ENCODE results near the gene SRRT.
A peak's percentile ranks its signal among the peaks of the same experiment; 100 is the strongest.

SRRT gene

DNA sequence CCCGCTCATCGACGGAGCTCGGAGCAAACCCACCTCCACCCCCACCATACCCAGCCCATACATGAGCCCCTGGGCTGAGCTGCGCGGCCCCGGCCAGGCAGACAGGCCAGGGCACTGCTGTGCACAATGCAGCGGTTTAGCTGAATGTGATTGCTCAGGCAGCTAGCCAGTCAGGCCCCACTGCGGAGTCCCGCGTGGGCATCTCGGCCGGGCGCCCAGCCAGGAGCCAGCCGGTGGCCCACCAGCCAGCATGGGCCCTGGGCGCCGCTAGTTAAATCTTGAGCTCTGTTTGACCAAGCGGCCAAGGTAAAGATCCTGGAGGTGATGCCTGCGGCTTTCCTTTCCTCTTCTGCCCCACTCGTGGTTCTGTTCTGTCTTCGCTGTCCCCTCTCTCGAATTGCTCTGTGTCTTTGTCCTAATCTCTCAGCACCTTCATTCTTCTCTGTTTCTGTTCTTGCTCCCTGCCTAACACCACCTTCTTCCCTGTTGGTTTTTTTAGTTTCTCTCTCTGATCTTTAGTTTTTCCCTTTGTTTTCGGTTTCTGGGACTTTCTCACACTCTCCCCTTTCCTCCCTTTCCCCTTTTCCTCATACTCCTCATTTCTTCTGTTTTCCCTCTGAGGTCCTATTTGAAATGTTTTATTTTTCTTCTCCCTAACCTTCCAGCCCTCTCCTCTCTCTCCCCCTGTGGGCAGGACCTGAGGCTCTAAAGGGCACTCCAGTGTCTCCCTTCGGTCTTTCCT, 8.1 kb downstream of the SRRT start:
- DNase-seq, result no peak

DNA sequence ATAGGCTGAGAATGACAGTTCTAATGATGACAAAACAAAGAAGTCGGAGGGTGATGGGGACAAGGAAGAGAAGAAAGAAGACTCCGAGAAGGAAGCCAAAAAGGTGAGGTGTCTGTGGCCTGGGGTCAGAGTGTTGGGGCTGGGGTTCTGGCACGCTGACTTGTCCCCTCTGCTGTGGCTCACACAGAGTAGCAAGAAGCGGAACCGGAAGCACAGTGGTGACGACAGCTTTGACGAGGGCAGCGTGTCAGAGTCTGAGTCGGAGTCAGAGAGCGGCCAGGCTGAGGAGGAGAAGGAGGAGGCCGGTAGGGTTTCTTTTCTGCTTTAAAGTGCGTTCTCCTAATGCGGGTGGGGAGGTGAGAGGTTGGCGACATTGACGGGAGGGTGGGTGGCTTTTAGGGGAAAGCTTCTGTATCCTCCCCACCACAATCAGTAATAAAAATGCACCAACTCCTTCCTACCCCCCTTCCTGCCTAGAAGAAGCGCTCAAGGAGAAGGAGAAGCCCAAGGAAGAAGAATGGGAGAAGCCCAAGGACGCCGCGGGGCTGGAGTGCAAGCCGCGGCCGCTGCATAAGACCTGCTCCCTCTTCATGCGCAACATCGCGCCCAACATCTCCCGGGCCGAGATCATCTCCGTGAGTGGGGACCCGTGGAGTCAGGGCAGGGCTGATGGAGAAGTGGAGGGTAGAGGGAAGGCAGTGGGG, 10.0 kb downstream of the SRRT start:
- DNase-seq, result no peak

DNA sequence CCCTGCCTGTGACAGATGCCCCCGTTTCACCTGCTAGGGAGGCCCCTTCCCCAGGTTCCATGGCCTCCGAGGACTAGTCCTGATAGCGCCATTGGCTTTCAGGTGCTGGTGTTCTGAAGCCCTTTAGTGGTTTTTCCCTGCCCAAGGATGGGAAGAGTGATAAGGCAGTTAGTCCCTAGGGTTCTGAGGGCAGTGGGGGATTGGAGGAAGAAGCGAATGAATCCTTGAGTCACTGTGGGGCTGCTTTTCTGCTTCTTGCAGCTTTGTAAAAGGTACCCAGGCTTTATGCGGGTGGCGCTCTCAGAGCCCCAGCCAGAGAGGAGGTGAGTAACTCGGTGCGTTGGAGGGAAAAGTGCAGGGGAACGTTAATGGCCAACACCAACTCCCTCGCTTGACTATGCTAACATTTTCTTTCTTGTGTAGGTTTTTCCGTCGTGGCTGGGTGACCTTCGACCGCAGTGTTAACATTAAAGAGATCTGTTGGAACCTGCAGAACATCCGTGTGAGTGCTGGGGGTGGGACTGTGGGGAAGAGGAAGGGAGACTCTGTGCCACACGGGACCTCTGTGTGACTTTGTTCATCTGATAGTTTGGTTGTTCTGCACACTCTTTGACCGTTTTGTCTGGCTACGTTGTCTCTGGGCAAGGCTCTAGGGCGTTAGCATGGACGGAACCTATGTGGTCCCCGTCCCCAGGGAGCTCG, 10.7 kb downstream of the SRRT start:
- DNase-seq, result no peak

DNA sequence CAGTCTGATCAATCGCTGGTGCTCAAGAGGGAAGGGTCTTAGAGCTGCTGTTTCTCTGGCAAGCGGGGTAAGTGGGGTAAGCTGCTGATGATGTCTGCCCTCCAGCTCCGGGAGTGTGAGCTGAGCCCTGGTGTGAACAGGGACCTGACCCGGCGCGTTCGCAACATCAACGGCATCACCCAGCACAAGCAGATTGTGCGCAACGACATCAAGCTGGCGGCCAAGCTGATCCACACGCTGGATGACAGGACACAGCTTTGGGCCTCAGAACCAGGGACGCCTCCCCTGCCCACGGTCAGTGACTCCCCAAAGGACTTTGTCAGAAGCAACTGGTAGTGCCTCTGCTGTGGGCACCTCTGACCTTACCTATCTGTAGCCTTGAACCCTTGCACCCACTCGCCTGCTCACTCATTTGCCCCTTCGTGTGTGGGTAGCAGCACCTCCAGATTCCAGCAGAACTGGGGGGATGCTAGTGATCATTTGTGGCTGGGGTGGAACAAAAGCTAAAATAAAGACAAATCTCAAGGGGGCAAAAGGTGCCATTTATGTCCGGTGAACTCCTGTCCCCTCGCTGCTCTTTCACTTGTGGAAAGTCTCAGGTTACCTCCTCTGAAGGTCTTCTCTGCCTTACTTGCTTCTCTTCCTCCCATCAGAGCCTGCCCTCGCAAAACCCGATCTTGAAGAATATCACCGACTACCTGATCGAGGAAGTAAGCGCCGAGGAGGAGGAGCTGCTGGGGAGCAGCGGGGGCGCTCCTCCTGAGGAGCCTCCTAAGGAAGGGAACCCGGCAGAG, 11.4 kb downstream of the SRRT start:
- DNase-seq, result no peak

DNA sequence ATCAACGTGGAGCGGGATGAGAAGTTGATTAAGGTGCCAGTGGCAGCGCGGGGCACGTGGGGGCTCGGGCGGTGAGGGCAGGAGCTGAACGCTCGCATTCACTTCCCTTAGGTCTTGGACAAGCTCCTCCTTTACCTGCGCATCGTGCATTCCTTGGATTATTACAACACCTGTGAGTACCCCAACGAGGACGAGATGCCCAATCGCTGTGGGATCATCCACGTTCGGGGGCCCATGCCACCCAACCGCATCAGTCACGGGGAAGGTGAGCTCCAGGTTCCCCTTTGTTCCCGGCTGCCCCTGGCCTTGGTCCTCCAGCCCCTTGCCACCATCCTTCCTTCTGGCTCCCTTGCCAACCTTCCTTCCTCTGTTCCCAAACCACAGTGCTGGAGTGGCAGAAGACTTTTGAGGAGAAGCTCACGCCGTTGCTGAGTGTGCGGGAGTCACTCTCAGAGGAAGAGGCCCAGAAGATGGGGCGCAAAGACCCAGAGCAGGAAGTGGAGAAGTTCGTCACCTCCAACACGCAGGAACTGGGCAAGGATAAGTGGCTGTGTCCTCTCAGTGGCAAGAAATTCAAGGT, 12.1 kb downstream of the SRRT start:
- peak in 1 of 2 experiments; percentile 82 for DNase-seq

DNA sequence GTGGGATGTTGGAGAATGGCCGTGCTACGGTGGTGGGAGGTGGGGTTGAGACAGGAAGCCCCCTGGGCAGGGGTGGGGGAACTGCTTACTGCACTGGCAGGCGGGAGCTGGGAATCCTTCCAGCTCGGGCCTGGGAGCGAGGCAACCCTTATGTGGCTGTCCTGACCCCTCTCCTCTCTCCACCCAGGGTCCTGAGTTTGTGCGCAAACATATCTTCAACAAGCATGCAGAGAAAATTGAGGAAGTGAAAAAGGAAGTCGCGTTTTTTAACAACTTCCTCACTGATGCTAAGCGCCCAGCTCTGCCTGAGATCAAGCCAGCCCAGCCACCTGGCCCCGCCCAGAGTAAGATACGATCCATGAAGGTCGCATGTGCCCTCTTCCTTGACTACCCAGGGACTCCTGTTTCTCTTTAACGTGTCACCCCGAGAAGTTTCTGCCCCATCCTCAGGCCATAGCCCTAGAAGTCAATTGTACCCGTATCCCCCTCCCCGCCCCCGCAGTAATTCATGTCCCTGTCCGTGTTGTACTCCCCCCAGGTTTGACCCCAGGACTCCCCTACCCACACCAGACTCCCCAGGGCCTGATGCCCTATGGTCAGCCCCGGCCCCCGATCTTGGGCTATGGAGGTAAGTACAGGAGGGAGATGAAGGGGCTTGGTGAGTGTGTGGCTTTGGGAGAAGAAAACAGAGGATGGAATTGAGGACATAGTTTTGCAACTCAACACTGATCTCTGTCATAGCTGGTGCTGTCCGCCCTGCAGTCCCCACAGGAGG, 12.8 kb downstream of the SRRT start:
- peak; percentile 94 to 95 for DNase-seq

DNA sequence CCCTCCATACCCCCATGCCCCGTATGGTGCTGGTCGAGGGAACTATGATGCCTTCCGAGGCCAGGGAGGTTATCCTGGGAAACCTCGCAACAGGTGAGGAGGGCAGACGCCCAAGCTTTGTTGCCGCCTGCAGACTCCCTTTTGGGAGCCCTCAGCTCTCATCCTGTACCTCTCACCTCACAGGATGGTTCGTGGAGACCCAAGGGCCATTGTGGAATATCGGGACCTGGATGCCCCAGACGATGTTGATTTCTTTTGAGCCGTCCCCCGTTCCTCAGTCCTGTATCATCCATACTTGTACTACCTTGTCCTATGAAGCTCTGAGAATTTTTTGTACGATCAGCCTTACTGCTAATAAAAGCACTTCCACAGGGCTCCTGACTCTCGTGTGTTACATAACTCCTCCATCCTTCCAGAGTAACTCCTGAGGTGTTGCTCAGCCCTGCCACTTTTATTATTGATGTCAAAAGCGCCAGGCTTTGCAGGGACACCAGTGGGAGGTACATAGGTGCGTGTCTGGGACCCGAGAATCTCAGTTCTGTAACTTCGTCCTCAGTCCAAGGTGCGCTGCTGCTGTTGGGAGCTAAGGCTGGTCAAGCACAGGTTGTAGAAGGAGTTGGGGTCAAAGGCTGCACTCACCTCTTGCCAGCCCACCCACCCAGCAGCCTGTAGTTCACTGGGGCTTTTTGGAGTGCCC, 13.5 kb downstream of the SRRT start:
- DNase-seq, result no peak

DNA sequence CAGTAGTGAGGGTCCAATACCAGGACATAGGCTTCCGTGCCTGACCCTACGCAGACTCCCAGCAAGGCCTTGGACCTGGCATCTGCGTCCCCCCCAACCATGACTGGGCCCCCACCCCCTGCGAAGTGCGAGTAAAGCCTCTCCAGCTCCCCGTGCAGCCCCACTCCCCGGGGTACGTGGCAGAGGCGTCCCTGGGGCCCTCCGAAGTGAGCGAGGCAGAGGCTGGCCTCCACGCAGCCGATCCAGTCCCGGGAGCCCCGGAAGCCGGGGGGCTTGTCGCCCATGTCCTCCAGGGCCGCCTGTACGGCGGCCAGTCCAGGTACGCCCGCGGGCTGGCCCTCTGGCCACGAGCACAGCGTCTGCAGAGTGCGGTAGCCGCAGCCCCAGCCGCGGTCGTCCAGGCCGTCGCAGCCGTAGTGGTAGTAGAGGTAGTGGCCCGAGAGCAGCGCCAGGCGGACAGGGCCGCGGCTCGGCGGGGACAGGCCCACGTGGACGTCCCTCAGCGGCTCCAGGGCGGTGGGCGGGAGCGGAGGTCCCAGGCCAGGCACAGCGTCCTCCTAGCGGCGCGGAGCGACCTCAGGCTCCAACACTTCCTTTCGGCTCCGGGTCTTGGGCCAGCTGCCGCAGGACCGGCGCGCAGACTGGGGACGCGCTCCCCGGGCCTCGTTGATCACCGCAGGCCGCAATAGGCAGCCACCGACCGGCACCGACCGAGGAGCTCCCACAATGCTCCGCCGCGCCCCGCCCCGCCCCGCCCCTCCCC, 14.3 kb downstream of the SRRT start, which contains the start of gene UFSP1:
TSS of gene UFSP1 (minus strand) at position 728 of the 763 bp plus-strand sequence. CDS start at position 284, 444 bp downstream.
- no peak for DNase-seq

DNA sequence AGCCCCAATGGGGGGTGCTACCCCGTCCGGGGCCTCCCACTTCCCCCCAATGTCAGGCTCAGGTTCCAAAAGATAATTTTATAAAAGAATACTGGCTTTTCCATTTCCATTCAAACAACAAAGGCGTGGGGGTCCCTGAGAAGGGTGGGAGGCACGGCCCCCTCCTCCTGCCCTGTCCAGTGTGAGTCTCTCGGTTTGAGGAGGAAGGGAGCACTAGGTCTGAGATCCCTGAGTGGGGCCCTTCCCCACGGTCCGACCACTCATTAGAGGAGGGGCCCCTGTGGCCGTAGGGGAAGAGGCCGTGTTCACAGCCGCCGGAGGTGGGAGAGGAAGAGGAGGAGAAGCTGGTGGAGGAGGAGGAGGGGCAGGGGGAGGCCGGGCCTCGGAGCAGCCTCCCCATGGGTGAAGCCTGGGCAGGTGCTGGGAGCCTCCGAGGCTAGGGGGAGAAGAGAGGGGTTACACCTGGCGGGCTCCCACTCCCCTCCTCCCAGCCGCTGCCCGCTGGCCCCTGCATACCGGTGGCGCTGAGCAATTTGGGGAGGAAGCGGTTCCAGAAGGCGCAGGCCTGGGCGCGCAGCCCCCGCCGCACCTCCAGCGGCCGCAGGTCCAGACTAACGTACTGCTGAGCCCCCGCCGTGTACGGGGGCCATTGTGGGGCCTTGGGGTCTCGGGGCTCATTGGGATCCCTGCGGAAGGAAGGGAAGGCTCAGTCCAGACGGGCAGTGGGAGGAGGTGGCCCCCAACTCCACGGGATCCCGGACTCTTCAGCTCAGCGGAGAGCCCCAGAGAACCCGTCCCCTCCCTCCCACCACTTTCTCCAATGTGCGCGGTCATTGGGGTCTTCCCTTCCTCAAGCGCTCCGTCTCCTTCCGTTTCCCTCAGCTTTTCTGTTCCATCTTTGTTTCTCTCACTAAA, 16.0 kb downstream of the SRRT start:
- DNase-seq, result no peak

DNA sequence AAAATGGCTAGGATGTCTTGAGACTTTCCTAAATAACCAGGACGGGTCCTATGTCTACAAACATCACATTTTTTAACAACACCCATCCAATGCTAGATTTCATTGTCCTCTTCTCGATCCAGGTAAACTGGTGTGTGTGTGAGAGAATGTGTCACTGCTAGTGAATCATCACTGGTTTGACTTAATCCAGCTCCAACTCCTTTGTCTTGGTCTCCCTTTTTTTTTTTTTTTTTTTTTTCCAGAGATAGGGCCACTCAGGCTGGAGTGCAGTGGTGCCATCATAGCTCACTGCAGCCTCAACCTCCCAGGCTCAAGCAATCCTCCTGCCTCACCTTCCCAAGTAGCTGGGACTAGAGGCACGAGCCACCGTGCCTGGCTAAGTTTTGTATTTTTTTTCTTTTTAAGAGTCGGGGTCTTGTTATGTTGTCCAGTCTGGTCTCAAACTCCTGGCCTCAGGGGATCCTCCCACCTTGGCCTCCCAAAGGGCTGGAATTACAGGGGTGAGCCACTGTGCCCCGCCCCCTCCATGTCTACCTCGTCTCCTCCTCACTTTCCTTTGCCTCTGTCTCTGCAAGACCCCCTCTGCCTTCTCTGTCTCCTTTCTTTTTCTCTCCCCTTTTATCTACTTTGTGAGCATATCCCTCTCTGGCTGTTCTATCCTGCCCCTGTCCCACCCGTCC, 16.8 kb downstream of the SRRT start:
- no peak for DNase-seq

DNA sequence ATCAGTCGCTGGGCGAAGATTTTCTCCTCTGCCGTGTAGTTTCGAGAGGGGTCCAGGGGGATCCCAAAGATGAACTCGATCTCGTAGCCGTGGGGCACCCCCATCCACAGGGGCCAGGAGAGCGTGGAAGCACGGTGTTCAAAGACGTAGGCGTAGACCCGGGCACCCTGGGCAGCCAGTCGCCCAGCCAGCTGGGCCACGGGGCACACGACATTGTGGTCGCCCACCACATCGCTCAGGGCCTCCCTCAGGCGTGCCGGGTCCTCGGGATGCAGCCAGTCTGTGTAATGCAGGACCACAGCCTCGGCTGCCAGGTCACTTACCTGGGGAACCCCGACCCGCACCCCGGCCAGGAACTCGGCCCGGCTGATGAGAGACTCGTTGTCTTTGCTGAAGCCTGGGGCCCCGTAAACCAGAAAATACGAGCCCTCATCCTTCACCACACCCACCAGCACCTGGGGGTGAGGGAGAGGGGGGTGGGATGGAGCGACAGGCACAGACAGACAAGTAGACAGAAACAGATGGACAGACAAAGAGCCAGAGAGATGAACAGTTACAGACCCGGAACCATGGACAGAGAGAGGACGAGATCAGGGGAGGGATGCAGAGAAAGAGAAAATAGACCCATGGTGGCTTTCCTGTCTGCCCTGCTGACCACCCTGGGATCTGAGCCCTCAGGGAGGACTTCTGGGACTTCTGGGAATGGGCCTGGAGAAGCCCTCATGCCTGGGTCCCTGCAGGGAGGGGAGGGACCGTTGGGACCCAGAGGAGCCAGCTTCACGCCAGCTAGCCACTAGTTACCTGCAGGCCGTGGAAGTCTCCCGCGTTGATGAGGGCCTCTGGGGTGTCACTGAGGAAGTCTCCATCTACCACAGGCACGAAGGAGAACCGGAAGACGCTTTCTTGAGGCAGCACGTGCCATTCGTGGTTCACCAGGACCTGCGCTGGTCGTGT, 17.7 kb downstream of the SRRT start:
- no peak for DNase-seq

DNA sequence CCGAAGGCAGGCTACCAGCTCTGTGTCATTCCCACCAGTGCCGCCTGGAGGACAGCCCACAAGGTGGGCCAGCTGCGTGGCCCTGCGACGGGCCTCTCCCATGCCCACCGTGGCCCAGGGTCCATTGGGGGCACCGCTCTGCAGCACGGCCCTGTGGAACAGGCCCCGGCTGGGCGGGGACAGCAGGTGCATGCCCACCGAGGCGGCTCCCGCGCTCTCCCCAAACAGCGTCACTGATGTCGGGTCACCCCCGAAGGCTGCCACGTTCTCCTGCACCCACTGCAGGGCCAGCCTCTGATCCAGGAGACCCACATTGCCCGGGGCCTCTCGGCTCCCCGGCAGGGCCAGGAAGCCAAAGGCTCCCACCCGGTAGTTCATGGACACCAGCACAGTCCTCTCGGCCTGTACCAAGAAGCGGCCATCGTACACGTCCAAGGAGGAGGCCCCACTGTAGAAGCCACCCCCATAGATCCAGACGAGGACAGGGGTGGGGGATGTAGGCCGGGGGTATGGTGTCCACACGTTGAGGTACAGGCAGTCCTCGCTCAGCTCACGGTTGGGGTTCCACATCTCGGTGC, 18.5 kb downstream of the SRRT start:
- no peak for DNase-seq

DNA sequence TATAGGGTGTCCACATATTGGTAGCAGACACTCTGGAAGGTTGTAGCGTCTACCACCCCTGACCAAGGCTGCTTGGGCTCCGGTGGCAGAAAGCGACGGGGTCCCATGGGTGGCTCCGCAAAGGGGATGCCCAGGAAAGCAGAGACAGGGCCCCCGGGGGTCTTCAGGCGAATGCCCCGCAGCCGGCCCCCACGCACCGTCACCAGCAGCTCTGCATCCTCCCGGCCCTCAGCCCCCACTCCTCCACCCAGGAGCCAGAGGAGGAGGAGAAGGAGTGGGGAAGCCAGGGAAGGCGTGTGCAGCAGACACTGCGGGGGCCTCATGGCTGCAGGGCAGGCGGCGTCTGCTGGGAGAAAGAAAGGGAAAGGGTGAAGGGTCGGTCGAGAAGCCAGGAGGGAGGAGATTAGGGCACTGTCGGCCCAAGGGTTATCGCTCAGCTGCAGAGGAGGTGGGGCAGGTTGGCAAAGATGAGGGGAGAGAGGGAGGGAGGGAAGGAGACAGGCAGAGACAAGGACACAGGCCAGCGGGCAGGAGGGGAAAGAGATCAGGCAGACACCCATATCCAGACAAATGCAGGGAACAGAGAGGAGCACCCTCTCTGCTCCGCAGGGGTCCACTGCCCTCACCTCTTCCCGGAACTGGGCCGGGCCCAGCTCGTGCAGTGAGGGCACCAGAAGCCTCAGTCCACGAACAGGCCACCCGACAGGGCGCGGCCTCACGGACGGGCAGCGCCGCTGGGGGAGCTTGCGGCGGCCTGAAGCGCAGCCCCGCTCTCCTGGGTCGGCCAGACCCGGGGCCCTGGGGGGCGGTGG, 19.2 kb downstream of the SRRT start:
- no peak for DNase-seq

DNA sequence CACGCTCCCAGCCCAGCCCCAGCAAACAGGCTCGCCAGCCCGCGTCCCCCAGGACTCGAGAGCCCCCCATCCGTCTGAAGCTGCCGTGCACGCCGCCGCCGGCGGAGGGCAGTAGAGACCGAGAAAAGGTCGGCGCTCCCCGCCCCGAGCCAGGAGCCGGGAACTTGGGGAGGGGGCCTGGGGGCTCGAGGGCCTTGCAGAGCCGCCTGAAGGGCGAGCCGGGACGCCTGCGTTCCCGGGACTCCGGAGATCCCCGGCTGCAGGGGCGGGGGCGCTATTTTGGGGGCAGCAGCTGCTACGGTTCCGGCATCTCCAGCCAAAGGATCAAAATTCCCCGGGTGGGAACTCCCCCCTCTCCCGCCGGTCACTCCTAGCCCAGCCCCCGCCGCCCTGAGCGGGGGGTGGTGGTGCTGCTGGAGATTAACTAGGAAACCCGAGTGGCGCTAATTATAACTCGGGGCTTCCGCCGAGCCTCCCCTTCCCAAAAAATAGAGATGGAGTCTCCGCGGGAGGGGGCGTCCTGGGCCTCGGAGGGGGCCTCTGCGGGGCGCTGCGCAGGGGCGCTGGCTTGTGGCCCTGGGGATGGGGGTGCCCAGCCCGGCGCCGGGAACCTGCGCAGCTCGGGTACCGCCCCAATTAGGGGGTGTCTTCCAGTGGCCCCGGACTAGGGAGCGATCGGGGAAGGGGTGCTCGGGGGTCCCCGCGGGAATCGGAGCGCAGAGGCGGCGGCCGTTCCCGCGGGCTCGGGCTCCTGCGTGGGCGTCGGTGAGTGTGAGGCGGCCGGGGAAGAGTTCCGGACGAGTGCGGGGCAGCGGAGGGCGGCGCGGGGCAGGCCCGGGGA, 20.2 kb downstream of the SRRT start:
- DNase-seq, result peak in 1 of 2 experiments; percentile 16

DNA sequence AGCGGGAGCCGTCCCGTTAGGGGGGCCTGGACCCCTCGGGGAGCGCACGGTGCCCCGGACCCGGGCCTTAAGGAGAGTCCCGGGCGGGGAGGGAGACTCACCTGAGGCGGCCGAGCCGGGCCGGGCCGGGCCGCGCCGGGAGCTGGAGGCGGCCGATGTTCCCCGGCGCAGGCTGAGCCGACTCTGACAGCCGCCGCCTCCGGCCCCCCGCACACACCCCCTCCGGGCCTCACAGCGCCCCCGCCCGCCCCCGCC, 20.7 kb downstream of the SRRT start, which contains the start of gene ACHE:
TSS of gene ACHE (minus strand) at position 188 of the 255 bp plus-strand sequence. CDS start 1,656 bp downstream, outside the sequence.
- no peak for DNase-seq

Data from Kasumi-1 (cell line).